ENCODE data around the gene RC3H2.

DNA sequence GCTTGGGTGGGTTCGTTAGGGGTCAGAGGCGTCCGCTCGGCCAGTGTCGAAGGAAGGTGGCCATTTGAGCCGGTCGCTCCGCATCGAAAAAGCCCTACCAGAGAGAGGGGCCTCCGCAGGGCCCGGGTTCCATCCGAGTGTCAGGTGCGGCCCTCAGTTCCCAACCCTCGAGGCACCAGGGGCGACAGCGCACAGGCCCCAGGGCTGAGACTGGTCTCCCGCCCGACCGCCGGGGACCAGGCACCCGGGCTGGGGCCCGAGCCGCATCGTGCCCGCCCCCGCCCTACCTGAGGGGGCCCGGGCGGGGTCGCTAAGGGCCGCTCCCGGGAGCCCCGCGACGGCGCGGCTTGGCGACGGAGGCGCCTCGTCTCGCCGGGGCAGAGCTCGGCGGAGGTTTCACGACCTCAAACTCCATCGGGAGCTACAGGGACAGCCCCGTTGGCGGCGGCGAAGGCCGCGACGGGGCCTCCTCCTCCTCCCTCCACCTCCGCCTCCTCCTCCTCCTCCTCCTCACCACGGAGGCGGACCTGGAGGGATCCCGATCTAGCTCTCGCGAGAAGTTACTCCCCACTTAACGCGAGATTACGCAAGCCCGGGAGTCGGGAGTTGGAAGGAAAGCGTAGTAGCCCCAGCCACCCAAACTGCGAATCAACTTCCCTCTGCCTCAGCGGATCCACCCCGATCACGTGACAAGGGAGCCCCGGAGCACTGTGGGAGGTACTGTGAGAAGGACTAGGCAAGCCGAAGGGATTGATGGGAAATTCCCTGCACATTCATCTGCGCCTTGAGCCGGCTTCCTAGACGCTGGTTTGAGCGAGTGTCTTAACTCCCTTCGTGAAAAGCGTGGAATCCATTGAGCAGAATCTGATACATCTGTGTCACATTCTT, at the start of gene RC3H2:
- TF ChIP-seq SNAI2 (CRISPR knock-in tag; IDR thresholded peaks at IDR 0.05) (no peak), ZFP3 (CRISPR knock-in tag; IDR thresholded peaks at IDR 0.05) (0 out of 2 replicates have a peak, but pooled peaks have one; percentile 14), ZNF8 (CRISPR knock-in tag; IDR thresholded peaks at IDR 0.05) (no peak), PPARA (CRISPR knock-in tag; IDR thresholded peaks at IDR 0.05; ENCODE audit: borderline replicate concordance) (no peak), ESRRG (CRISPR knock-in tag; IDR thresholded peaks at IDR 0.05) (no peak), CSDC2 (CRISPR knock-in tag; IDR thresholded peaks at IDR 0.05) (no peak)
- TF ChIP-seq, protein P1, sequence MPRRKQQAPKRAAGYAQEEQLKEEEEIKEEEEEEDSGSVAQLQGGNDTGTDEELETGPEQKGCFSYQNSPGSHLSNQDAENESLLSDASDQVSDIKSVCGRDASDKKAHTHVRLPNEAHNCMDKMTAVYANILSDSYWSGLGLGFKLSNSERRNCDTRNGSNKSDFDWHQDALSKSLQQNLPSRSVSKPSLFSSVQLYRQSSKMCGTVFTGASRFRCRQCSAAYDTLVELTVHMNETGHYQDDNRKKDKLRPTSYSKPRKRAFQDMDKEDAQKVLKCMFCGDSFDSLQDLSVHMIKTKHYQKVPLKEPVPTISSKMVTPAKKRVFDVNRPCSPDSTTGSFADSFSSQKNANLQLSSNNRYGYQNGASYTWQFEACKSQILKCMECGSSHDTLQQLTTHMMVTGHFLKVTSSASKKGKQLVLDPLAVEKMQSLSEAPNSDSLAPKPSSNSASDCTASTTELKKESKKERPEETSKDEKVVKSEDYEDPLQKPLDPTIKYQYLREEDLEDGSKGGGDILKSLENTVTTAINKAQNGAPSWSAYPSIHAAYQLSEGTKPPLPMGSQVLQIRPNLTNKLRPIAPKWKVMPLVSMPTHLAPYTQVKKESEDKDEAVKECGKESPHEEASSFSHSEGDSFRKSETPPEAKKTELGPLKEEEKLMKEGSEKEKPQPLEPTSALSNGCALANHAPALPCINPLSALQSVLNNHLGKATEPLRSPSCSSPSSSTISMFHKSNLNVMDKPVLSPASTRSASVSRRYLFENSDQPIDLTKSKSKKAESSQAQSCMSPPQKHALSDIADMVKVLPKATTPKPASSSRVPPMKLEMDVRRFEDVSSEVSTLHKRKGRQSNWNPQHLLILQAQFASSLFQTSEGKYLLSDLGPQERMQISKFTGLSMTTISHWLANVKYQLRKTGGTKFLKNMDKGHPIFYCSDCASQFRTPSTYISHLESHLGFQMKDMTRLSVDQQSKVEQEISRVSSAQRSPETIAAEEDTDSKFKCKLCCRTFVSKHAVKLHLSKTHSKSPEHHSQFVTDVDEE (CRISPR knock-in tag; IDR thresholded peaks at IDR 0.05), result no peak
- TF ChIP-seq, protein P2, sequence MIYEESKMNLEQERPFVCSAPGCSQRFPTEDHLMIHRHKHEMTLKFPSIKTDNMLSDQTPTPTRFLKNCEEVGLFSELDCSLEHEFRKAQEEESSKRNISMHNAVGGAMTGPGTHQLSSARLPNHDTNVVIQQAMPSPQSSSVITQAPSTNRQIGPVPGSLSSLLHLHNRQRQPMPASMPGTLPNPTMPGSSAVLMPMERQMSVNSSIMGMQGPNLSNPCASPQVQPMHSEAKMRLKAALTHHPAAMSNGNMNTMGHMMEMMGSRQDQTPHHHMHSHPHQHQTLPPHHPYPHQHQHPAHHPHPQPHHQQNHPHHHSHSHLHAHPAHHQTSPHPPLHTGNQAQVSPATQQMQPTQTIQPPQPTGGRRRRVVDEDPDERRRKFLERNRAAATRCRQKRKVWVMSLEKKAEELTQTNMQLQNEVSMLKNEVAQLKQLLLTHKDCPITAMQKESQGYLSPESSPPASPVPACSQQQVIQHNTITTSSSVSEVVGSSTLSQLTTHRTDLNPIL (CRISPR knock-in tag; IDR thresholded peaks at IDR 0.05; ENCODE audit: low read depth), result no peak

Measured in SK-N-SH treated with all-trans-retinoic acid at 6 μM for 48 hours (cell line).